NCI-H82 treated with DMSO at 0.1 percent for 48 hours (cell line): Measurements from ENCODE around the gene UBAP2.

Experiments used
- DNase-seq: peaks from one replicate; lab custom pipeline; 2025; ENCODE audit not compliant: unreplicated experiment; lab: John Stamatoyannopoulos, UW

Gene UBAP2

GRCh38 chr9:33924978-33925797 lies 123.5 kb downstream of the UBAP2 start:
- DNase-seq: peak; percentile 1

- no peak for DNase-seq
These were observed 124.5 kb downstream of the UBAP2 start for GRCh38 chr9:33923998-33924701.

DNA sequence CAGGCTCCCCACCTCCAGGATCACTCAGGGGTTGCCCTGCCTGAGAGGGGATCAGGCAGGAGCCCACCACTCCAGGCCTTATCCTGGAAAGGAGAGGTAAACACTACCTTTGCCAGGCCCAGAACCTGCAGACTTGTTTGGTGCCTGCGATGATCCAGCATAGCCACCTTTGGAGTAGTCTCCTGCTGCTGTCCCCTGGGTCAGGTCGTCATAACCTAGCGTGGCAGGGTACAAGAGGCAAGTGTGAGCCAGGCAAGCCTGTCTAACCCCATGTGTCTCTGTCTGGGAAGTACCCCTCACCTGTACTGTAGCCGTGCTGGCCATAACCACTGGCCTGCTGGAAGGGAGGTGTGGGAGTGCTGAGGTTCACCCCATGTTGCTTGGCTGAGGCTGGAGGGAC lies 125.6 kb downstream of the UBAP2 start:
- DNase-seq: no peak

DNA sequence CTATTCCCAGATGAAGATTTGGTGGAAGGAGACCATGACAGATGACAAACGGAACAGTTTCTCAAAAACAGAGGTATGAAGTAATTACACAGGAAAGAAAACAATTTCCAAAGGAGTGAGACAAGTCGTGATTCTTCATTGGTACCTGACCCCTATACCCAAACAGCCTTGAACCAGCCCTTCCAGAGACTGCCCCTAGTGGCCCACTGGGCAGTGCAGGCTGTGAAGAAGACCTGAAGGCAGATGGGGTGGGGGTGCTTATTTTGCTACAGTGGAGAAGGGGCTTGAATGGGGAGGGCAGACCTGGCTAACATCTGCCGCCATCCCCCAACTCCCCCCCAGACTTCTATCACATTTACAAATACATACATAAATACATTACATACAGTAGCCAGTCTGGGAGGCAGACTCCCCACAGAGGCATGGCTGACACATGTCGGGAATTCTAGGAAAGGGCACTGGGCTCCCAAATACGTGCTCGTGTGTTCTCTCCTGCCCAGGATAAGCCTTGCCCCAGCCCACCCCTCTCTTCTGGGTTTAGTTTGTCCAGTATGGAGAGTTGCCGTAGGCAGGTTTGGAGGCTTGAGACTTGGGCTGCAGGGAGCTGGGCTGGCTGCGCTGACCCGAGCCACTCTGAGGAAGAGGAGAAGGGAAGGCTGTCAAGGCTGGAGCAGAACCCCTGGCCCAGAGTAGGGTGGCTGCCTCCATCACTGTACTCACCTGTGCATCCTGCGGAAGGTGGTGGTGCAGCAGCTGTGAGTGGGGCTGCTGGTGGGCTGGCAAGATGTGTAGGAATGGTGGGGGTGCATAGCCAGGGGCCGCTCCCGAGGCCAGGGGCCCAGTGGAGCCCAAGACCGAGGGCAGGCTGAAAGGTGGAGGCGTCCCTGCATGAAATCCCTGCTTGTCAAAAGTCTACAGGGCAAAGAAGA lies 126.5 kb downstream of the UBAP2 start:
- DNase-seq: peak; percentile 11

DNA sequence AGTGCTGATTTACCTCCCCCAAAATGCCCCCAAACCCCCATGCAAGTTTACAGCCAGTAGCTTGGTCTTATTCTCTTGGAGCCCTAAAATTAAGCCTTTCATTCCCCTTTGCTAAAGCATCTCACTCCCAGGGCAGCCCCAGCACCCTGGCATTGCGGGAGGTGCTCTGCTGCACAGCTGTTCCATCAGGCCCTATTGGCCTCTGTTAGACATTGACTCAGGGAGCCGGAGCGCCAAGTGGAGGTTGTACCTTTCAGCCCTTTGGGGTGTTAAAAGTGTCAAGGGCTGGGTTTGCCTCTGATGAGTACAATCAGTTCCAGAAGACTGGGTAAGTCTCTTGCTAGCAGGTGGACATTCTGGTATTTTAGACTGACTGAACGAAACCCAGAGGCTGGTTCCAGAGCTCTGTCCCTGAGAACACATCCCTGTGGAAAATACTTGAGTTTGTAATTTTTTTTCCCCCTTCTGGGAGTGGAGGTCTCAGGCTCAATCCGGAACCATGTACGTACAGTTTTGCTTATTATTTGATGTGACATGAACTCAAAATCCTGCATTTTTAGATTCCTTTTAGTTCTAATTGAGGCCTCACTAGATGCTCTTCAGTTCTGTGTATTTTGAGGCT lies 129.3 kb downstream of the UBAP2 start:
- DNase-seq: no peak

DNA sequence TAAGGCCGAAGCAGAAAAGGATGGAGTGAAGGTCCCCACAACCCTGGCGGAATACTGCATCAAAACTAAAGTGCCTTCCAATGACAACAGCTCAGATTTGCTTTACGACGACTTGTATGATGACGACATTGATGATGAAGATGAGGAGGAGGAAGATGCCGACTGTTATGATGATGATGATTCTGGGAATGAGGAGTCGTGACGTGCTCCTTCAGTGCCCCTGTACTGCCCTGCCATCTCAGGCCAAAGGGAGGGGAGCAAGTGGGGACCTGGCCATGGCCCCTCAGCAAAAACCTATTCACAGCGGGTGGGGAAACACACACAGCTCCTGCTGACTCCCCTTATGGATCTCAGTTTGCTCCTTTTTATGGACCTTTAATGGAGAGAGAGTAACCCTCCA lies 131.7 kb downstream of the UBAP2 start:
- no peak for DNase-seq

GRCh38 chr9:33914887-33915628 lies 133.6 kb downstream of the UBAP2 start:
- DNase-seq: no peak

- no peak for DNase-seq
These were observed 135.1 kb downstream of the UBAP2 start for GRCh38 chr9:33913541-33913940.

GRCh38 chr9:33908749-33909148 lies 139.9 kb downstream of the UBAP2 start:
- no peak for DNase-seq

- no peak for DNase-seq
These were observed 140.6 kb downstream of the UBAP2 start for GRCh38 chr9:33908114-33908513.

DNA sequence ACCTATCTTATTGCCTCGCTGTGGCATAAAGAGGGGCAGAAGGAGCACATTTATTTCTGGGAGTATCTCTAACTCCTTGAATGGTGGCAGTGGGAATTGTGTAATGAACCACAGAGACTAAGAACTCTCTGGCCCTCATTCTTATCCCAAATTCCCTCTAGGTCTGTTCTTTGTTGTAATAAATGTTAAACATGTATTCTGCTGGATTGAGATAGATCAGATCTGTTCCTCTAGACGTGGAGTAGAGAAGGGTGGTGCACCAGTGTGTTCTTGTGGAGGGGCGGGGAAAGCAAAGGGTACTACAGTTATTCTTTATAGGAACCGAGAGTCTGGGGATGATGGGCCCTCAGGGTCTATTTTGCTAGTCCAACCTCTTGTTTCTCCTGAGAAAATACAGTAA lies 141.3 kb downstream of the UBAP2 start:
- no peak for DNase-seq

GRCh38 chr9:33906769-33907168 lies 141.9 kb downstream of the UBAP2 start:
- DNase-seq: no peak

GRCh38 chr9:33905137-33905536 lies 143.6 kb downstream of the UBAP2 start:
- no peak for DNase-seq

DNA sequence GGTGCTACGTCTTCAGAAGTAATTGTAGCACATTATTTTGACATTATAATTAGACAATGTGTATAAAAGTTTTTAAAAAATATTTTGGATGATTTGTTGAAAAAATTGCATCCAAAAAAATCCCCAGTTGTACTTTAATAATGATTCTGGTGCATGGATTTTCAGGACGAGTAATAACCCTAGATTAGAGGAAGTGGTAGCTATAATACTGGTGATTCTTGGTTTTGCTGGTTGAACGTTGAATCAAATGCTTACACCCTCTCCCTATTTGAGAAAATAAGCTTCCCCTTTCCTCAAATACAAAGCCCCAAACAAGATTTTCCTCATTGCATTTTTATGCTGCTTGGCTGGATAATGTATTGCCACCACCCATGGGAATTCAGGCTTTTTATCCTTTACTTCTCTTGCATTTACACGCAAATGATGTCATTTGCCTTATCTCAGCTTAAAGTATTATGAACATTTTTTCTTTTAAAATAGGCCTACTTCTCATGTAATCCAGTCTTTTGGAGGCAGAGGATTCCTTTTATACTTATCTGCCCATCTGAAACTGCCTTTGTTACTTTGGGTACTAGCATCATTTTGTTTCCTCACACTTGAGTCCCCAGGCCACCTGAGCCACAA lies 145.4 kb downstream of the UBAP2 start:
- no peak for DNase-seq

DNA sequence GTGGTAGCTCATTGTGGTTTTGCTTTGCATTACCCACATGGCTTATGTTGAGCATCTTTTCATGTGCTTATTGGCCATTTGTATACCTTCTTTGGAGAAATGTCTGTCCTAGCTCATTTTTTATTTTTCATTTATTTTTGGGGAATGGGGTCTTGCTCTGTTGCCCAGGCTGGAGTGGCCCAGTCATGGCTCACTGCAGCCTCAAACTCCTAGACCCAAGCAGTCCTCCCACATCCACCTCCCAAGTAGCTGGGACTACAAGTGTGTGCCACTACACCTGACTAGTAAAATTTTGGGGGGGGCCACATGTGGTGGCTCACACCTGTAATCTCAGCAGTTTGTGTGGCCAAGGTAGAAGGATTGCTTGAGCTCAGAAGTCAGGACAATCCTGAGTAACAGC lies 154.4 kb downstream of the UBAP2 start:
- no peak for DNase-seq

DNA sequence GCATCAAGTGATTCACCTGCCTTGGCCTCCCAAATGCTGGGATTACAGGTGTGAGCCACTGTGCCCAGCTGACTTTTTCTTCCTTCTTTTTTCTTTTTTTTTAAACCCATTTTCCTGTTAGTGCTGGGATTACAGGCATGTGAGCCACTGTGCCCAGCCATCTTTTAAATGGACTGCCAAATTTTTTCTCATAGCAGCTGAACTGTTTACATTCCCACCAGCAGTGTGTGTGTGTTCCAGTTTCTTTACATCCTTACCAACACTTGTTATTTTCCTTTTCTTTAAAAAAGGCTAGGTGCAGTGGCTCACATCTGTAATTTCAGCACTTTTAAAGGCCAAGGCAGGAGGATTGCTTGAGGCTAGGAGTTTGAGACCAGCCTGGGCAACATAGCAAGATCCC lies 154.8 kb downstream of the UBAP2 start:
- no peak for DNase-seq

DNA sequence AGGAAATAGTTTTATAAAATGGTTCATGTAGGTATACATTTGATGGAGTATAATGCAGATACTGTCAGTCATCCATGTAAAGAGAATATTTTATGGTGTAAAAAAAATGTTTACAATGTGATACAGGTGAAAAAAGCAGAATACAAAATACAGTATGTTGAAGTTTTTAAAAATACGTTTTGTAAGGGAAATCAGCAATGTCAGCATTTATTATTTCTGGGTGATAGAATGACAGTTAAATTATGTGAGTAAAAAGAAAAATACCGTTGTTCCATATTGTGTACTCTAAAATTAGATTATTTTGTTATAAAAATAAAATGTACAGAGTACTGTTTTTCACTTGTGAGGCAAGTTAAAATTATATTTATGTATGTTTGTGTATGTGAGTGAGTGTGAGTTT lies 162.7 kb downstream of the UBAP2 start:
- DNase-seq: no peak

DNA sequence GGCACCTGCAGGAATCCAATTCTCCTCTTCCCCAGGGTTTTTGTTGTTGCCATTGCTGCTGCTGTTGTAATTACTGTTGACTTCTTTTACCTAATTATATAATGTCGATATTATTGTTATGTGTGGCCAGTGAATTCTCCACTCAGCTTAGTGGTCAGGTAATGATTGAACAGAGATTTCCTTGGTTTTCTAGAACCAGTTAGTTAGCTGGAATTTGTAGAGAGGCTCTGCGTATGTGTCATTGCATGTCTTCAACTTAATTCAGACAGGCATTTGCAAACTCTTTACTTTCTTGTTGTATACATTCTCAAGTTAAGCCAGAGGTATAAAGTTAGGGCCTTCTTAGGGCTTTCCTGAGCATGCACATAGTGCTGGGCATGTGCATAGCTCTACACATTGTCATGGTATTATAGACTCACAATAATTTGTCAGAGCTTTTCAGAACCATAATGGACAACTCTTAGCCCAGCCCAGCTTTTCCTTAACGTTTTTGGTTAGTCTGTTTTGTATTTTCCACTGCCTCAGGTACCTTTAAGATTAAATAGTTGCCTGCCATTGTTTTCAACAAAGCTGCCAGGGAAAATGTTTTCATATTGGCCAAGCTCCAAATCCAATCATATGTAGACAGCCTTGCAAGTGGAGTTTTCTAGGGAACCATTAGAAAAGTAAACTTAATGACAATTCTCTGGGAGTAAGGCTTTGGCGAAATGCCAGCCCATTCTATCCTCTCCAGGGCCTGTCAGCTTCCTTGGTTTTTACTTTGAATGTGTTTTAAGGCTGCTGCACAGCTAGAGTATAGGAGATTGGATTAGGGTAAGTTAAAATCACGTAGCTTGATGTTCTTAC lies 163.6 kb downstream of the UBAP2 start:
- DNase-seq: peak; percentile 51

GRCh38 chr9:33881635-33882034 lies 167.1 kb downstream of the UBAP2 start:
- no peak for DNase-seq
